ENCODE data around the gene KRR1.
"Not testable (repeated sequence)": the region's sequence is repeated elsewhere in the genome, so short reads cannot be mapped to it uniquely, and the experiment has no call there.

Gene KRR1

GRCh38 chr12:75446857-75447256 is 64.6 kb downstream of the KRR1 start:
- no peaks in the 10 kb centered on the region for H3K79me2 ChIP-seq (ENCODE audit: low read length)
- no peaks in the 10 kb centered on the region for H4K20me1 ChIP-seq (ENCODE audit: insufficient read depth, low read length)
- H3K4me2 ChIP-seq (ENCODE audit: low read length), result no peak overlapping the region
- no peaks in the 10 kb centered on the region for H3K36me3 ChIP-seq (replicated peaks; ENCODE audit: low read depth, low read length)
- TF ChIP-seq, protein P1, sequence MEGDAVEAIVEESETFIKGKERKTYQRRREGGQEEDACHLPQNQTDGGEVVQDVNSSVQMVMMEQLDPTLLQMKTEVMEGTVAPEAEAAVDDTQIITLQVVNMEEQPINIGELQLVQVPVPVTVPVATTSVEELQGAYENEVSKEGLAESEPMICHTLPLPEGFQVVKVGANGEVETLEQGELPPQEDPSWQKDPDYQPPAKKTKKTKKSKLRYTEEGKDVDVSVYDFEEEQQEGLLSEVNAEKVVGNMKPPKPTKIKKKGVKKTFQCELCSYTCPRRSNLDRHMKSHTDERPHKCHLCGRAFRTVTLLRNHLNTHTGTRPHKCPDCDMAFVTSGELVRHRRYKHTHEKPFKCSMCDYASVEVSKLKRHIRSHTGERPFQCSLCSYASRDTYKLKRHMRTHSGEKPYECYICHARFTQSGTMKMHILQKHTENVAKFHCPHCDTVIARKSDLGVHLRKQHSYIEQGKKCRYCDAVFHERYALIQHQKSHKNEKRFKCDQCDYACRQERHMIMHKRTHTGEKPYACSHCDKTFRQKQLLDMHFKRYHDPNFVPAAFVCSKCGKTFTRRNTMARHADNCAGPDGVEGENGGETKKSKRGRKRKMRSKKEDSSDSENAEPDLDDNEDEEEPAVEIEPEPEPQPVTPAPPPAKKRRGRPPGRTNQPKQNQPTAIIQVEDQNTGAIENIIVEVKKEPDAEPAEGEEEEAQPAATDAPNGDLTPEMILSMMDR (IDR thresholded peaks at IDR 0.05; ENCODE audit: low read depth, low read length), result no peak
- no peak for TF ChIP-seq EZH2phosphoT487 (IDR thresholded peaks at IDR 0.05; ENCODE audit: low read depth)
- no peak overlapping the region for H3K27ac ChIP-seq (ENCODE audit: low read length)
- H3K4me1 ChIP-seq (ENCODE audit: low read length), result no peaks in the 10 kb centered on the region
- H3K9me3 ChIP-seq (ENCODE audit: insufficient read depth, low read length), result no peaks in the 10 kb centered on the region
- H3K27me3 ChIP-seq (ENCODE audit: low read depth, low read length), result no peaks in the 10 kb centered on the region
- H2AFZ ChIP-seq (ENCODE audit: low read depth, low read length), result no peak overlapping the region
- H3K9ac ChIP-seq (ENCODE audit: low read length), result no peak overlapping the region
- H3K4me3 ChIP-seq (ENCODE audit: low read length), result no peak overlapping the region

DNA sequence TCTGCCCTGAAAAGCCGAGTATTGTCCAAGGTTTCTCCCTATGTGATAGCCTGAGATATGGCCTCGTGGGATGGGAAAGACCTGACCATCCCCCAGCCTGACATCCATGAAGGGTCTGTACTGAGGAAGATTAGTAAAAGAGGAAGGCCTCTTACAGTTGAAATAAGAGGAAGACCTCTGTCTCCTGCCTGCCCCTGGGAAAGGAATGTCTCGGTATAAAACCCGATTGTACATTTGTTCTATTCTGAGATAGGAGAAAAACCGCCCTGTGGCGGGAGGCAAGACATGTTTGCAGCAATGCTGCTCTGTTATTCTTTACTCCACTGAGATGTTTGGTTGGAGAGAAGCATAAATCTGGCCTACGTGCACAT is 66.3 kb downstream of the KRR1 start:
- not testable (repeated sequence) for H3K9ac ChIP-seq (ENCODE audit: low read length); H3K36me3 ChIP-seq (replicated peaks; ENCODE audit: low read depth, low read length); H3K9me3 ChIP-seq (ENCODE audit: insufficient read depth, low read length); H3K27me3 ChIP-seq (ENCODE audit: low read depth, low read length); H3K79me2 ChIP-seq (ENCODE audit: low read length); H4K20me1 ChIP-seq (ENCODE audit: insufficient read depth, low read length); H3K27ac ChIP-seq (ENCODE audit: low read length); H3K4me3 ChIP-seq (ENCODE audit: low read length); H3K4me2 ChIP-seq (ENCODE audit: low read length); H3K4me1 ChIP-seq (ENCODE audit: low read length); H2AFZ ChIP-seq (ENCODE audit: low read depth, low read length)

- Histone ChIP-seq H3K4me2 (ENCODE audit: low read length) (no peak overlapping the region), H3K9ac (ENCODE audit: low read length) (no peak overlapping the region), H3K79me2 (ENCODE audit: low read length) (no peaks in the 10 kb centered on the region), H3K27ac (ENCODE audit: low read length) (no peak overlapping the region), H3K27me3 (ENCODE audit: low read depth, low read length) (no peaks in the 10 kb centered on the region), H3K4me3 (ENCODE audit: low read length) (no peak overlapping the region), H4K20me1 (ENCODE audit: insufficient read depth, low read length) (no peaks in the 10 kb centered on the region), H3K4me1 (ENCODE audit: low read length) (no peaks in the 10 kb centered on the region), H2AFZ (ENCODE audit: low read depth, low read length) (no peak overlapping the region), H3K9me3 (ENCODE audit: insufficient read depth, low read length) (no peaks in the 10 kb centered on the region), H3K36me3 (replicated peaks; ENCODE audit: low read depth, low read length) (no peaks in the 10 kb centered on the region)
- TF ChIP-seq EZH2phosphoT487 (IDR thresholded peaks at IDR 0.05; ENCODE audit: low read depth), result no peak
- TF ChIP-seq, protein P1 (IDR thresholded peaks at IDR 0.05; ENCODE audit: low read depth, low read length), result no peak
Observed at GRCh38 chr12:75444429-75445136, 66.8 kb downstream of the KRR1 start.

DNA sequence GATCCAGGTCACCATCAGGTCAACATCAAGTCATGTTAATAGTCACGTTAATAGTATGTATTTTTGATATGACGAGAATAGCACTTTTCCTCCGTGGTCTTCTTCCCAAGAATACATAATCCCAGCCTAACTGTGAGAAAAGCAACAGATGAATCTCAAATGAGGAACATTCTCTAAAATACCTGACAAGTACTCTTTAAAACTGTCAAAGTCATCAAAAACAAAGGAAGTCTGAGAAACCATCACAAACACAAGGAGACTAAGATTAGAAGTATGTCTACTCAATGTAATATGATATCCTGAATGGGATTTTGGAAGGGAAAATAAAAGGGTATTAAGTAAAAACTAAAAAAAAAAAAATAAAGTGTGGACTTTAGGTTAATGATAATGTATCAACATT is 67.7 kb downstream of the KRR1 start:
- H3K27me3 ChIP-seq (ENCODE audit: low read depth, low read length), result no peaks in the 10 kb centered on the region
- no peak overlapping the region for H3K4me2 ChIP-seq (ENCODE audit: low read length)
- no peaks in the 10 kb centered on the region for H3K36me3 ChIP-seq (replicated peaks; ENCODE audit: low read depth, low read length)
- H3K27ac ChIP-seq (ENCODE audit: low read length), result no peak overlapping the region
- TF ChIP-seq, protein P1 (IDR thresholded peaks at IDR 0.05; ENCODE audit: low read depth, low read length), result no peak
- no peak for TF ChIP-seq EZH2phosphoT487 (IDR thresholded peaks at IDR 0.05; ENCODE audit: low read depth)
- no peaks in the 10 kb centered on the region for H4K20me1 ChIP-seq (ENCODE audit: insufficient read depth, low read length)
- no peak overlapping the region for H3K4me3 ChIP-seq (ENCODE audit: low read length)
- H3K79me2 ChIP-seq (ENCODE audit: low read length), result no peaks in the 10 kb centered on the region
- no peaks in the 10 kb centered on the region for H3K9me3 ChIP-seq (ENCODE audit: insufficient read depth, low read length)
- no peak overlapping the region for H3K9ac ChIP-seq (ENCODE audit: low read length)
- H3K4me1 ChIP-seq (ENCODE audit: low read length), result no peaks in the 10 kb centered on the region
- H2AFZ ChIP-seq (ENCODE audit: low read depth, low read length), result no peak overlapping the region

- not testable (repeated sequence) for H3K4me1 ChIP-seq (ENCODE audit: low read length); H3K27ac ChIP-seq (ENCODE audit: low read length)
Observed at GRCh38 chr12:75442454-75442853, 69.0 kb downstream of the KRR1 start.

GRCh38 chr12:75441687-75442449 is 69.5 kb downstream of the KRR1 start:
- H3K9me3 ChIP-seq (ENCODE audit: insufficient read depth, low read length); H3K9ac ChIP-seq (ENCODE audit: low read length); H4K20me1 ChIP-seq (ENCODE audit: insufficient read depth, low read length); H3K4me3 ChIP-seq (ENCODE audit: low read length); H3K27me3 ChIP-seq (ENCODE audit: low read depth, low read length); H3K36me3 ChIP-seq (replicated peaks; ENCODE audit: low read depth, low read length); H2AFZ ChIP-seq (ENCODE audit: low read depth, low read length); H3K4me1 ChIP-seq (ENCODE audit: low read length); H3K79me2 ChIP-seq (ENCODE audit: low read length); H3K27ac ChIP-seq (ENCODE audit: low read length); H3K4me2 ChIP-seq (ENCODE audit: low read length): not testable (repeated sequence)

More at GRCh38 chr12:75442454-75442853, 69.0 kb downstream of the KRR1 start:
- H3K27me3 ChIP-seq (ENCODE audit: low read depth, low read length); H3K4me2 ChIP-seq (ENCODE audit: low read length); H4K20me1 ChIP-seq (ENCODE audit: insufficient read depth, low read length); H2AFZ ChIP-seq (ENCODE audit: low read depth, low read length); H3K79me2 ChIP-seq (ENCODE audit: low read length); H3K36me3 ChIP-seq (replicated peaks; ENCODE audit: low read depth, low read length); H3K9ac ChIP-seq (ENCODE audit: low read length); H3K9me3 ChIP-seq (ENCODE audit: insufficient read depth, low read length); H3K4me3 ChIP-seq (ENCODE audit: low read length): not testable (repeated sequence)

Data from OCI-LY3 (cell line).